ENCODE results near the gene LYRM4. TPM values are rescaled to one million over a fixed set of nuclear protein-coding genes. Genes with fewer than 3 reads are reported as not detected.

The LYRM4 gene
- total RNA-seq, 1 experiment from 2014 or later: 44.3 TPM

DNA sequence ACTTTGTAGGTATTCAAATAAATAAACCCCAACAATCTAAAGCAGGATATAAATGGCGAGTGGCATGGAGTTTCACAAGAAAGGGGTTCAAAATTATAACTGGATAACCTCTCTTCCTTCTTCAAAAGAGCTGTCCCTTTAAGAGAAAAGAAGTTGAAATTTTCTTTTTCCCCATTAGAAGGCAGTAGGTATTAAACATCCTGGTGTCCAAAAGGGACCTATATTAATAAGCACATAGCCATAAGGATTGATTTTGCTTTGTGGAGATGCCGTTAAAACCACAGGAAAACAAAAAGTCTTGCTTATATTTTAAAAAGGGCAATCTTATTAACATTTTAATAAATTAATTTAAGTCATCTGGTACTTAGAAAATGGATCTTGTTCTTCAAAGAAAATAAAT, 76.5 kb downstream of the LYRM4 start:
- Histone ChIP-seq H3K56ac (ENCODE audit: insufficient read length, low read depth, low read length) (no peak overlapping the region), H3T11ph (ENCODE audit: low read length) (no peak overlapping the region), H3K18ac (ENCODE audit: insufficient read length, low read depth, low read length) (no peak overlapping the region), H2BK120ac (ENCODE audit: low read depth, low read length, poor library complexity, severe bottlenecking) (no peak overlapping the region), H2BK12ac (ENCODE audit: insufficient read length, low read depth, low read length) (no peak overlapping the region), H2BK20ac (ENCODE audit: low read depth, low read length, poor library complexity, severe bottlenecking) (no peak overlapping the region), H2AFZ (ENCODE audit: low read length) (no peak overlapping the region), H3K79me1 (ENCODE audit: insufficient read depth, low read depth, low read length, poor library complexity, severe bottlenecking) (no peaks in the 10 kb centered on the region), H3K4me2 (ENCODE audit: insufficient read depth, insufficient read length, low read length) (no peak overlapping the region), H2BK15ac (ENCODE audit: low read depth, low read length) (no peak overlapping the region), H3K9ac (ENCODE audit: extremely low read depth, insufficient read length, low read length) (no peak overlapping the region), H3K9me3 (ENCODE audit: control insufficient read depth, low read depth, low read length) (no peaks in the 10 kb centered on the region), H3K23me2 (ENCODE audit: insufficient read length, low read depth, low read length, poor library complexity, severe bottlenecking) (no peaks in the 10 kb centered on the region), H3K23ac (ENCODE audit: insufficient read length, low read depth, low read length) (no peak overlapping the region), H4K8ac (replicated peaks; ENCODE audit: insufficient read length, low read depth, low read length) (no peak overlapping the region), H3K4ac (ENCODE audit: low read depth, low read length) (no peak overlapping the region), H4K20me1 (ENCODE audit: control insufficient read depth, insufficient read depth, insufficient read length) (no peaks in the 10 kb centered on the region), H3K14ac (ENCODE audit: insufficient read depth, low read length) (no peak overlapping the region), H4K91ac (ENCODE audit: insufficient read length, low read depth, low read length) (no peak overlapping the region), H4K5ac (ENCODE audit: insufficient read length, low read depth, low read length) (no peak overlapping the region), H3K27ac (ENCODE audit: insufficient read length, low read depth, low read length) (no peak overlapping the region), H2BK5ac (ENCODE audit: insufficient read length, low read length) (no peak overlapping the region), H3K79me2 (ENCODE audit: insufficient read depth, low read length) (no peaks in the 10 kb centered on the region; the same call in 1 of the 2 replicates), H3K4me1 (ENCODE audit: insufficient read depth, low read length) (no peaks in the 10 kb centered on the region), H3K27me3 (ENCODE audit: insufficient read depth, low read length) (no peaks in the 10 kb centered on the region), H2AK5ac (ENCODE audit: insufficient read length, low read length) (no peak overlapping the region)
- DNase-seq: no peak
- no peak overlapping the region for H3K27ac Mint-ChIP-seq
- peaks cover 13 to 14% of the 10 kb centered on the region in 2 experiments for H3K4me1 Mint-ChIP-seq
- no peaks in the 10 kb centered on the region for H3K9me3 Mint-ChIP-seq
- no peak overlapping the region for H3K4me3 Mint-ChIP-seq
- H3K27me3 Mint-ChIP-seq (ENCODE audit: low read depth): no peaks in the 10 kb centered on the region; the same call in 1 of the 2 replicates
- TF ChIP-seq, protein P1, sequence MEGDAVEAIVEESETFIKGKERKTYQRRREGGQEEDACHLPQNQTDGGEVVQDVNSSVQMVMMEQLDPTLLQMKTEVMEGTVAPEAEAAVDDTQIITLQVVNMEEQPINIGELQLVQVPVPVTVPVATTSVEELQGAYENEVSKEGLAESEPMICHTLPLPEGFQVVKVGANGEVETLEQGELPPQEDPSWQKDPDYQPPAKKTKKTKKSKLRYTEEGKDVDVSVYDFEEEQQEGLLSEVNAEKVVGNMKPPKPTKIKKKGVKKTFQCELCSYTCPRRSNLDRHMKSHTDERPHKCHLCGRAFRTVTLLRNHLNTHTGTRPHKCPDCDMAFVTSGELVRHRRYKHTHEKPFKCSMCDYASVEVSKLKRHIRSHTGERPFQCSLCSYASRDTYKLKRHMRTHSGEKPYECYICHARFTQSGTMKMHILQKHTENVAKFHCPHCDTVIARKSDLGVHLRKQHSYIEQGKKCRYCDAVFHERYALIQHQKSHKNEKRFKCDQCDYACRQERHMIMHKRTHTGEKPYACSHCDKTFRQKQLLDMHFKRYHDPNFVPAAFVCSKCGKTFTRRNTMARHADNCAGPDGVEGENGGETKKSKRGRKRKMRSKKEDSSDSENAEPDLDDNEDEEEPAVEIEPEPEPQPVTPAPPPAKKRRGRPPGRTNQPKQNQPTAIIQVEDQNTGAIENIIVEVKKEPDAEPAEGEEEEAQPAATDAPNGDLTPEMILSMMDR (conservative IDR thresholded peaks at IDR 0.05): no peak
- peaks cover 0 to 2% (median 0%) of the 10 kb centered on the region in 3 experiments; a peak in 2 of 7 replicates for H3K36me3 Mint-ChIP-seq (ENCODE audit: insufficient read depth in 1 of 3, low read depth in 3 of 3)
- no CpG with 5 or more reads among the region's 2 CpGs for WGBS (ENCODE audit: extremely low coverage, insufficient read length, low lambda C conversion rate)

All from H9 (cell line).